Esophagus squamous epithelium (tissue), 5 donors: ENCODE measurements around the gene CBFA2T3. TPM values are rescaled to one million over a fixed set of nuclear protein-coding genes. Genes with fewer than 3 reads are reported as not detected.

Source experiments
- DNase-seq: peaks from one replicate; lab custom pipeline; 2025; lab: John Stamatoyannopoulos, UW
- H3K27ac ChIP-seq, 4 donors: fragments of 200-600 bp; sonication (generic); one replicate each; pipeline ENCODE4 v1.5.1; 2016 to 2019; ENCODE audit warnings: mild to moderate bottlenecking in 1 of 4
- H3K27me3 ChIP-seq, 4 donors: fragments of 200-600 bp; sonication (generic); 1 replicate in 3 of 4; 2 replicates in 1 of 4; pipeline versions ENCODE4 v1.5.1 to v1.6.0; 2017 to 2021; ENCODE audit warnings: antibody characterized with exemption in 1 of 4
- H3K36me3 ChIP-seq, 3 donors: fragments of 200-600 bp; sonication (generic); one replicate each; pipeline ENCODE4 v1.5.1; 2016 to 2019
- H3K4me1 ChIP-seq, 3 donors: fragments of 200-600 bp; sonication (generic); one replicate each; pipeline ENCODE4 v1.5.1; 2017 to 2019
- H3K4me3 ChIP-seq, 4 donors: fragments of 200-600 bp; sonication (generic); 1 replicate in 3 of 4; 2 replicates in 1 of 4; pipeline ENCODE4 v1.5.1; 2016 to 2019; ENCODE audit warnings: mild to moderate bottlenecking in 2 of 4, moderate library complexity in 1 of 4
- H3K9me3 ChIP-seq, 3 donors: fragments of 200-600 bp; sonication (generic); one replicate each; pipeline ENCODE4 v1.5.1; 2016 to 2019
- CTCF ChIP-seq, 6 experiments: fragments of 450-650 bp in 4 of 6; fragments of 200-600 bp in 2 of 6; sonication (generic) in 2 of 6; IDR thresholded peaks; one replicate each; pipeline ENCODE4 v1.5.1; 2016 to 2019; ENCODE audit warnings: antibody characterized with exemption in 6 of 6, mild to moderate bottlenecking in 4 of 6, moderate library complexity in 4 of 6
- POLR2A ChIP-seq, 4 donors: fragments of 450-650 bp; IDR thresholded peaks; one replicate each; pipeline ENCODE4 v1.6.1; 2017; ENCODE audit warnings: antibody characterized with exemption in 4 of 4, mild to moderate bottlenecking in 4 of 4, moderate library complexity in 3 of 4
- WGBS, 2 donors: methylation state at CpG; one replicate each; pipeline ENCODE4 v1.1.5; 2018; 5-methylcytosine and 5-hydroxymethylcytosine counted together
- intact Hi-C: fragments of 100-400 bp; cut with DNase I; formaldehyde crosslinking; loops from one replicate; pipeline ENCODE4 v1.15.0; 2022
- total RNA-seq, 4 donors: library from RNA; depleted of rRNA; stranded (reverse); fragments of >200 nt; gene quantifications; one replicate each; pipeline ENCODE4 v1.1.0, GENCODE V29; 2016
- donor health status: DM: yes; HTN: yes; CAD: no.

The CBFA2T3 gene
- total RNA-seq, 4 donors from 2014 or later, result 0.18 to 2.7 (median 1.4) TPM

- 57 to 78% methylated on average over 4 to 13 of the region's 13 CpGs for WGBS, 2 donors
- Histone ChIP-seq H3K4me3 (peak overlapping the region; percentile 81 to 99 (median 86)), H3K27ac (peak overlapping the region; percentile 78 to 90 (median 82)), H3K9me3 (no peaks in the 10 kb centered on the region), H3K27me3 (no peaks in the 10 kb centered on the region), H3K4me1 (peaks cover 16 to 50% (median 21%) of the 10 kb centered on the region in 3 donors), H3K36me3 (peaks cover 4 to 51% (median 13%) of the 10 kb centered on the region in 3 donors)
- TF ChIP-seq POLR2A (IDR thresholded peaks at IDR 0.05) (no peak), CTCF (IDR thresholded peaks at IDR 0.05) (no peak)
- DNase-seq, result no peak
- intact Hi-C loops, result loop anchor here (5.0 kb wide), 1 partner anchor 43 kb away; the partner anchor contains the start of gene APRT
Measured at GRCh38 chr16:88855736-88856121, 121.3 kb downstream of the CBFA2T3 start.

- intact Hi-C loops, result loop anchor here (5.0 kb wide), 1 partner anchor 43 kb away; the partner anchor contains the start of gene APRT
- TF ChIP-seq CTCF (IDR thresholded peaks at IDR 0.05) (no peak), POLR2A (IDR thresholded peaks at IDR 0.05) (no peak)
- no peak for DNase-seq
- 77 to 87% methylated on average over 7 to 8 of the region's 8 CpGs for WGBS, 2 donors
- H3K4me3 ChIP-seq, result no peak overlapping the region
- no peaks in the 10 kb centered on the region for H3K9me3 ChIP-seq
- peaks cover 16 to 50% (median 21%) of the 10 kb centered on the region in 3 donors for H3K4me1 ChIP-seq
- H3K27ac ChIP-seq, result no peak overlapping the region
- H3K27me3 ChIP-seq, result no peaks in the 10 kb centered on the region
- H3K36me3 ChIP-seq, result peaks cover 0 to 51% (median 8%) of the 10 kb centered on the region in 3 donors
Measured at GRCh38 chr16:88855176-88855575, 121.8 kb downstream of the CBFA2T3 start.

GRCh38 chr16:88854306-88855111 lies 122.5 kb downstream of the CBFA2T3 start:
- WGBS, 2 donors, result 53 to 67% methylated on average over 11 to 15 of the region's 20 CpGs
- DNase-seq, result no peak
- intact Hi-C loops, result loop anchor here (5.0 kb wide), 1 partner anchor 42 kb away; the partner anchor contains the start of gene APRT

GRCh38 chr16:88853325-88853941 lies 123.6 kb downstream of the CBFA2T3 start:
- Histone ChIP-seq H3K27me3 (no peaks in the 10 kb centered on the region), H3K27ac (no peak overlapping the region), H3K36me3 (peaks cover 0 to 48% (median 0%) of the 10 kb centered on the region in 3 donors), H3K4me3 (no peak overlapping the region), H3K9me3 (no peaks in the 10 kb centered on the region), H3K4me1 (peaks cover 15 to 44% (median 21%) of the 10 kb centered on the region in 3 donors)
- 64 to 74% methylated on average over 4 to 5 of the region's 17 CpGs for WGBS, 2 donors
- no peak for DNase-seq
- TF ChIP-seq POLR2A (IDR thresholded peaks at IDR 0.05) (no peak), CTCF (IDR thresholded peaks at IDR 0.05) (no peak)
- intact Hi-C loops, result no loop called here

More at GRCh38 chr16:88854306-88855111, 122.5 kb downstream of the CBFA2T3 start:
- no peak overlapping the region for H3K27ac ChIP-seq
- peaks cover 0 to 51% (median under 1%) of the 10 kb centered on the region in 3 donors for H3K36me3 ChIP-seq
- no peaks in the 10 kb centered on the region for H3K9me3 ChIP-seq
- H3K4me3 ChIP-seq, result no peak overlapping the region
- no peaks in the 10 kb centered on the region for H3K27me3 ChIP-seq
- peaks cover 16 to 50% (median 21%) of the 10 kb centered on the region in 3 donors for H3K4me1 ChIP-seq
- no peak for TF ChIP-seq CTCF (IDR thresholded peaks at IDR 0.05)
- no peak for TF ChIP-seq POLR2A (IDR thresholded peaks at IDR 0.05)
